IMR-90 (cell line): ENCODE data around the gene CTDP1.

Experiments used
- BHLHE40 ChIP-seq: fragments of 150-350 bp; IDR thresholded peaks from 2 replicates; pipeline ENCODE4 v1.6.1; 2016; ENCODE audit warnings: mild to moderate bottlenecking, low read depth, low read length
- CHD1 ChIP-seq: IDR thresholded peaks from 2 replicates; pipeline ENCODE4 v1.6.1; 2012; ENCODE audit warnings: low read depth, low read length, improper control_type of control experiment
- CTCF ChIP-seq: conservative IDR thresholded peaks from 2 replicates; pipeline ENCODE4 v1.5.1; 2012; ENCODE audit warnings: mild to moderate bottlenecking, low read depth, low read length, improper control_type of control experiment
- ELK1 ChIP-seq: fragments of 150-350 bp; IDR thresholded peaks from 2 replicates; pipeline ENCODE4 v1.6.1; 2016; ENCODE audit warnings: low read depth, mild to moderate bottlenecking, low read length, moderate library complexity, borderline replicate concordance
- FOS ChIP-seq: fragments of 150-350 bp; IDR thresholded peaks from 2 replicates; pipeline ENCODE4 v1.6.1; 2016; ENCODE audit warnings: low read depth, low read length
- MAZ ChIP-seq: IDR thresholded peaks from 2 replicates; pipeline ENCODE4 v1.6.1; 2012; ENCODE audit warnings: low read depth, mild to moderate bottlenecking, low read length, improper control_type of control experiment, moderate library complexity, borderline replicate concordance
- MXI1 ChIP-seq: IDR thresholded peaks from 2 replicates; pipeline ENCODE4 v1.6.1; 2012; ENCODE audit warnings: low read depth, mild to moderate bottlenecking, low read length, moderate library complexity, borderline replicate concordance
- POLR2A ChIP-seq: IDR thresholded peaks from 2 replicates; pipeline ENCODE4 v1.6.1; 2012; ENCODE audit warnings: mild to moderate bottlenecking, low read depth, low read length
- RCOR1 ChIP-seq: IDR thresholded peaks from 2 replicates; pipeline ENCODE4 v1.6.1; 2012; ENCODE audit warnings: mild to moderate bottlenecking, low read length, improper control_type of control experiment; ENCODE audit not compliant: insufficient replicate concordance
- RFX5 ChIP-seq: IDR thresholded peaks from 2 replicates; pipeline ENCODE4 v1.8.0; 2012; ENCODE audit warnings: low read depth, mild to moderate bottlenecking, low read length, moderate library complexity
- SMC3 ChIP-seq: fragments of 150-350 bp; IDR thresholded peaks from 2 replicates; pipeline ENCODE4 v1.6.1; 2016; ENCODE audit warnings: low read depth, mild to moderate bottlenecking, antibody characterized with exemption, low read length, moderate library complexity
- USF2 ChIP-seq: fragments of 150-350 bp; IDR thresholded peaks from 2 replicates; pipeline ENCODE4 v1.6.1; 2017; ENCODE audit warnings: mild to moderate bottlenecking, antibody characterized with exemption, low read length, low read depth

GRCh38 chr18:79692056-79692455 is 12.5 kb downstream of the CTDP1 start:
- TF ChIP-seq POLR2A, result no peak
- TF ChIP-seq CTCF, result no peak
- TF ChIP-seq BHLHE40, result no peak
- TF ChIP-seq USF2, result no peak
- no peak for TF ChIP-seq ELK1
- no peak for TF ChIP-seq RFX5
- no peak for TF ChIP-seq RCOR1
- TF ChIP-seq FOS, result no peak
- TF ChIP-seq MAZ, result no peak
- no peak for TF ChIP-seq CHD1
- no peak for TF ChIP-seq SMC3
- TF ChIP-seq MXI1, result no peak
